ENCODE measurements around the gene NTHL1.

DNA sequence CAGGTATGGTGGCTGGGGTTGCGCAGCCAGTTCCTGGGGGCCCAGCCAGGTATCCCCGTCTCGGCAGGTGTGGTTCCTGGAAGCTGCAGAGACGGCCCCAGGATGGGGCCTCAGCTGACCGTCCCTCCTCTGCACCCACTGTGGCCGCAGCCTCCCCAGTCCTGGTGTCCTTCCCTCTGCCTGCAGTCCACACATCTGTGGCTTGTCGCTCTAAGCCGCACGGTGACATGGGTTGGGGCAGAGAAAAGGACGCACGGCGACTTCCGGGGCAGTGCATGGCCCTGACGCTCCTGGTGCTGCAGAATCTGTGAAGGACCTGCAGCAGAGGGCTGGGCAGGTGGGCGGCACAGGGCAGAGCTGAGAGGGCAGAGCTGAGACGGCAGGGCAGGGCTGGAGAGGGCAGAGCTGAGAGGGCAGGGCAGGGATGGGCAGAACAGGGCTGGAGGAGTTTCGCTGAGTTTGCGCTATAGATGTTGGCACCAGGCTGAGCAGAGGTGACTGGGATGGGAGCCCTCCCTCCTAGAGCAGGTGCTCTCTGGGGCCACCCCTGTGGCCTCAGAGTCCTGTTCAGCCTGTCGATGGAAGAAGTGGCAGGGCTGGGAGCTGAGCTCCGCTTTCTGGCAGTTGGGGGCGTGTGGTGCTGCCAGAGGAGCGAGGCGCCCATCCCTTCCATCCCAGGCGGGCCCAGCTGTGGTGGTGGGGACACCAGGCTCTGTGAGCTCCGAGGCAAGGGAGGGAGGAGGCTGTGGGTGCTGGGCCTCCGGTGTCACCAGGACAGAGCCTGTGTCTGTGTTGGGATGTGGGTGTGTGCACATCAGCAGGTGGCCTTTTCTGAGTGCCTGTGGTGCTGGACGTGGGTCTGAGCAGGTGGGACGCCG is 23.2 kb upstream of the NTHL1 start:
- TF ChIP-seq, protein P1, sequence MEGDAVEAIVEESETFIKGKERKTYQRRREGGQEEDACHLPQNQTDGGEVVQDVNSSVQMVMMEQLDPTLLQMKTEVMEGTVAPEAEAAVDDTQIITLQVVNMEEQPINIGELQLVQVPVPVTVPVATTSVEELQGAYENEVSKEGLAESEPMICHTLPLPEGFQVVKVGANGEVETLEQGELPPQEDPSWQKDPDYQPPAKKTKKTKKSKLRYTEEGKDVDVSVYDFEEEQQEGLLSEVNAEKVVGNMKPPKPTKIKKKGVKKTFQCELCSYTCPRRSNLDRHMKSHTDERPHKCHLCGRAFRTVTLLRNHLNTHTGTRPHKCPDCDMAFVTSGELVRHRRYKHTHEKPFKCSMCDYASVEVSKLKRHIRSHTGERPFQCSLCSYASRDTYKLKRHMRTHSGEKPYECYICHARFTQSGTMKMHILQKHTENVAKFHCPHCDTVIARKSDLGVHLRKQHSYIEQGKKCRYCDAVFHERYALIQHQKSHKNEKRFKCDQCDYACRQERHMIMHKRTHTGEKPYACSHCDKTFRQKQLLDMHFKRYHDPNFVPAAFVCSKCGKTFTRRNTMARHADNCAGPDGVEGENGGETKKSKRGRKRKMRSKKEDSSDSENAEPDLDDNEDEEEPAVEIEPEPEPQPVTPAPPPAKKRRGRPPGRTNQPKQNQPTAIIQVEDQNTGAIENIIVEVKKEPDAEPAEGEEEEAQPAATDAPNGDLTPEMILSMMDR (conservative IDR thresholded peaks at IDR 0.05; ENCODE audit: low read depth, low read length): no peak
- TF ChIP-seq EZH2 (IDR thresholded peaks at IDR 0.05; ENCODE audit: borderline replicate concordance, low read depth, low read length, poor library complexity, severe bottlenecking): no peak
